GM23338 (cell line): ENCODE data around the gene SCOC. TPM values are rescaled to one million over a fixed set of nuclear protein-coding genes. Genes with fewer than 3 reads are reported as not detected.

Experiments used
- ATAC-seq: fragments of 200-7000 bp; cut with Tn5 transposase; 3 replicates; pipeline ENCODE4 v1.9.1; 2020
- DNase-seq: peaks from one replicate; pipeline ENCODE4 v3.0.0-alpha.2; 2015; ENCODE audit warnings: low spot score
- H2AFZ ChIP-seq: fragments of 200-600 bp; sonication (generic); 2 replicates; pipeline ENCODE4 v1.8.0; 2016; ENCODE audit warnings: antibody characterized with exemption, mild to moderate bottlenecking, moderate library complexity
- H3F3A ChIP-seq: fragments of 200-600 bp; sonication (generic); replicated peaks from 2 replicates; pipeline ENCODE4 v1.8.0; 2017; ENCODE audit warnings: antibody characterized with exemption, mixed run types, low read depth
- H3K27ac ChIP-seq: fragments of 200-600 bp; sonication (generic); 2 replicates; pipeline ENCODE4 v1.6.1; 2016; ENCODE audit warnings: low read depth
- H3K27me3 ChIP-seq: fragments of 200-600 bp; sonication (generic); 2 replicates; pipeline ENCODE4 v1.8.0; 2016; ENCODE audit warnings: mild to moderate bottlenecking, mixed run types, moderate library complexity; ENCODE audit not compliant: insufficient read depth
- H3K36me3 ChIP-seq: fragments of 200-600 bp; sonication (generic); 2 replicates; pipeline ENCODE4 v1.8.0; 2016; ENCODE audit warnings: mild to moderate bottlenecking; ENCODE audit not compliant: insufficient read depth
- H3K4me1 ChIP-seq: fragments of 200-600 bp; sonication (generic); 2 replicates; pipeline ENCODE4 v1.8.0; 2016; ENCODE audit warnings: mild to moderate bottlenecking, moderate library complexity; ENCODE audit not compliant: insufficient read depth
- H3K4me2 ChIP-seq: fragments of 200-600 bp; sonication (generic); 2 replicates; pipeline ENCODE4 v1.7.1; 2017; ENCODE audit warnings: mixed run types
- H3K4me3 ChIP-seq: fragments of 200-600 bp; sonication (generic); 2 replicates; pipeline ENCODE4 v1.6.1; 2016; ENCODE audit warnings: mixed run types
- H3K79me2 ChIP-seq: fragments of 200-600 bp; sonication (generic); replicated peaks from 2 replicates; pipeline ENCODE4 v1.8.0; 2017; ENCODE audit warnings: mild to moderate bottlenecking; ENCODE audit not compliant: insufficient read depth
- H3K9me2 ChIP-seq: fragments of 200-600 bp; sonication (generic); 2 replicates; pipeline ENCODE4 v1.8.0; 2017; ENCODE audit not compliant: insufficient read depth
- H4K20me1 ChIP-seq: fragments of 200-600 bp; sonication (generic); replicated peaks from 2 replicates; pipeline ENCODE4 v1.8.0; 2017; ENCODE audit warnings: mild to moderate bottlenecking; ENCODE audit not compliant: insufficient read depth
- H3K27ac Mint-ChIP-seq: 2 replicates; pipeline ENCODE4 v1.8.0; 2020; ENCODE audit warnings: inconsistent platforms, mild to moderate bottlenecking, moderate library complexity, mixed read lengths
- H3K27me3 Mint-ChIP-seq: 3 replicates; pipeline ENCODE4 v1.8.0; 2022; ENCODE audit warnings: low read depth, mild to moderate bottlenecking, moderate library complexity, mixed read lengths, inconsistent platforms; ENCODE audit not compliant: insufficient read depth, poor library complexity
- H3K36me3 Mint-ChIP-seq: 3 replicates; pipeline ENCODE4 v1.8.0; 2021; ENCODE audit warnings: low read depth, mild to moderate bottlenecking, inconsistent platforms, moderate library complexity, mixed read lengths
- H3K4me1 Mint-ChIP-seq: 3 replicates; pipeline ENCODE4 v1.8.0; 2020; ENCODE audit warnings: mild to moderate bottlenecking, inconsistent platforms, mixed read lengths
- H3K4me3 Mint-ChIP-seq: 3 replicates; pipeline ENCODE4 v1.8.0; 2021; ENCODE audit warnings: moderate library complexity, mild to moderate bottlenecking, inconsistent platforms, mixed read lengths
- H3K9me3 Mint-ChIP-seq: 3 replicates; pipeline ENCODE4 v1.8.0; 2020; ENCODE audit warnings: moderate library complexity, mild to moderate bottlenecking, inconsistent platforms, mixed read lengths
- CREB1 ChIP-seq: fragments of 250-450 bp; sonication (Bioruptor Pico); IDR thresholded peaks from 2 replicates; pipeline ENCODE4 v1.5.0; 2020; ENCODE audit warnings: low read depth, mild to moderate bottlenecking, moderate library complexity
- CTCF ChIP-seq, 2 experiments: fragments of 200-600 bp in 1 of 2; sonication (generic) in 1 of 2; conservative IDR thresholded peaks; 2 replicates each; pipeline versions ENCODE4 v1.5.1 to v1.6.1; 2016 to 2017; ENCODE audit warnings: antibody characterized with exemption in 2 of 2, low read depth in 2 of 2, mild to moderate bottlenecking in 2 of 2, moderate library complexity in 1 of 2
- ETS1 ChIP-seq: IDR thresholded peaks from 2 replicates; pipeline ENCODE4 v1.6.1; 2016; ENCODE audit warnings: antibody characterized with exemption
- EZH2 ChIP-seq: fragments of 200-600 bp; sonication (generic); IDR thresholded peaks from one replicate; pipeline ENCODE4 v1.8.0; 2017; ENCODE audit warnings: antibody characterized with exemption, mild to moderate bottlenecking, low read depth; ENCODE audit not compliant: unreplicated experiment
- EZH2phosphoT487 ChIP-seq: fragments of 200-600 bp; sonication (generic); IDR thresholded peaks from one replicate; pipeline ENCODE4 v1.8.1; 2018; ENCODE audit warnings: antibody characterized with exemption; ENCODE audit not compliant: unreplicated experiment
- JUNB ChIP-seq: IDR thresholded peaks from one replicate; pipeline ENCODE4 v1.6.1; 2016; ENCODE audit warnings: antibody characterized with exemption; ENCODE audit not compliant: unreplicated experiment
- NANOG ChIP-seq: IDR thresholded peaks from 2 replicates; pipeline ENCODE4 v1.6.1; 2016; ENCODE audit warnings: antibody characterized with exemption, borderline replicate concordance
- POLR2AphosphoS5 ChIP-seq: IDR thresholded peaks from 2 replicates; pipeline ENCODE4 v1.6.1; 2016; ENCODE audit warnings: antibody characterized with exemption, low read depth
- REST ChIP-seq: IDR thresholded peaks from one replicate; pipeline ENCODE4 v1.6.1; 2018; ENCODE audit warnings: antibody characterized with exemption; ENCODE audit not compliant: unreplicated experiment
- STAT1 ChIP-seq: IDR thresholded peaks from one replicate; pipeline ENCODE4 v1.6.1; 2016; ENCODE audit warnings: antibody characterized with exemption; ENCODE audit not compliant: unreplicated experiment
- ZNF114 ChIP-seq: fragments of 250-450 bp; sonication (Bioruptor Pico); IDR thresholded peaks from 2 replicates; pipeline ENCODE4 v1.5.0; 2020; ENCODE audit warnings: mild to moderate bottlenecking, moderate library complexity
- ZNF331 ChIP-seq: fragments of 250-450 bp; sonication (Bioruptor Pico); IDR thresholded peaks from 2 replicates; pipeline ENCODE4 v1.5.0; 2020; ENCODE audit warnings: low read depth, mild to moderate bottlenecking, moderate library complexity
- ZNF462 ChIP-seq: fragments of 250-450 bp; sonication (Bioruptor Pico); IDR thresholded peaks from 2 replicates; pipeline ENCODE4 v1.5.0; 2020; ENCODE audit warnings: mild to moderate bottlenecking, moderate library complexity
- polyA plus RNA-seq: library from polyadenylated mRNA; unstranded; fragments of >200 nt; fragmentation: Nextera tagmentation; extraction: Ambion mirVana; gene quantifications from 2 replicates; pipeline ENCODE4 v1.2.1, GENCODE V29; 2016
- total RNA-seq: library from RNA; depleted of rRNA; stranded (reverse); fragments of >200 nt; shearing (Covaris generic); gene quantifications from 2 replicates; pipeline ENCODE4 v1.2.3, GENCODE V29; 2014

The SCOC gene
- total and polyA plus RNA-seq, 2 experiments from 2014 or later, result 47.2 to 59.5 TPM

- Histone ChIP-seq H3K36me3 (no peaks in the 10 kb centered on the region), H3K27me3 (no peaks in the 10 kb centered on the region), H2AFZ (no peak overlapping the region), H3K79me2 (no peaks in the 10 kb centered on the region), H3K4me1 (no peaks in the 10 kb centered on the region), H3F3A (no peaks in the 10 kb centered on the region), H3K27ac (no peak overlapping the region), H3K9me2 (no peaks in the 10 kb centered on the region), H3K4me3 (no peak overlapping the region), H4K20me1 (no peaks in the 10 kb centered on the region), H3K4me2 (no peak overlapping the region)
- ATAC-seq (no peak), DNase-seq (no peak)
- Mint-ChIP-seq H3K36me3 (no peaks in the 10 kb centered on the region), H3K27ac (no peak overlapping the region), H3K9me3 (no peaks in the 10 kb centered on the region), H3K27me3 (peaks cover 2% of the 10 kb centered on the region), H3K4me3 (no peak overlapping the region), H3K4me1 (no peaks in the 10 kb centered on the region; the same call in 2 of the 3 replicates)
- no peak for TF ChIP-seq POLR2AphosphoS5
- TF ChIP-seq JUNB, result no peak
- no peak for TF ChIP-seq CREB1 (CRISPR knock-in tag)
- TF ChIP-seq ZNF114 (CRISPR knock-in tag), result no peak
- TF ChIP-seq EZH2phosphoT487, result no peak
- no peak for TF ChIP-seq ETS1
- TF ChIP-seq STAT1, result no peak
- no peak for TF ChIP-seq EZH2
- no peak for TF ChIP-seq ZNF331
- TF ChIP-seq ZNF462 (CRISPR knock-in tag), result no peak
- no peak for TF ChIP-seq REST
- TF ChIP-seq CTCF (conservative IDR thresholded peaks at IDR 0.05; ENCODE audit: low read depth in 2 of 2), result no peak
- TF ChIP-seq NANOG, result no peak
These were observed 41.6 kb upstream of the SCOC start for GRCh38 chr4:140331876-140332275.
